H1 (cell line): ENCODE measurements around the gene FBH1. TPM values are rescaled to one million over a fixed set of nuclear protein-coding genes. Genes with fewer than 3 reads are reported as not detected.

Experiments
- CTCF ChIA-PET: fragments of 300-600 bp; sonication (Branson Sonifier 250); formaldehyde crosslinking; loops from one replicate; lab custom pipeline; 2021; ENCODE audit not compliant: partially characterized antibody; lab: Charles Lee
- POLR2A ChIA-PET: fragments of 300-600 bp; sonication (Branson Sonifier 250); formaldehyde crosslinking; loops from one replicate; lab custom pipeline; 2021; ENCODE audit warnings: inconsistent platforms; ENCODE audit not compliant: partially characterized antibody; lab: Charles Lee
- DNase-seq, 2 experiments: peaks; one replicate each; pipeline versions ENCODE4 v3.0.0 to v3.0.0-alpha.2; 2010 to 2022; ENCODE audit warnings: low spot score in 2 of 2, low read depth in 1 of 2, mixed read lengths in 1 of 2
- FAIRE-seq: peaks from 2 replicates; lab custom pipeline; 2011; peaks lifted over from hg19 to GRCh38; lab: Jason Lieb, UNC
- H2AFZ ChIP-seq: 2 replicates; pipeline ENCODE4 v1.8.1; 2012; ENCODE audit warnings: low read length, inconsistent platforms
- H2AK5ac ChIP-seq: 2 replicates; pipeline ENCODE4 v1.6.1; 2013; ENCODE audit warnings: low read depth, low read length
- H2BK120ac ChIP-seq: replicated peaks from 2 replicates; pipeline ENCODE3; 2013; ENCODE audit warnings: low read depth, low read length, inconsistent platforms
- H2BK12ac ChIP-seq: 2 replicates; pipeline ENCODE4 v1.6.1; 2013; ENCODE audit warnings: low read depth, low read length
- H2BK15ac ChIP-seq: 2 replicates; pipeline ENCODE4 v1.6.1; 2013; ENCODE audit warnings: low read length
- H2BK20ac ChIP-seq: 2 replicates; pipeline ENCODE4 v1.6.1; 2013; ENCODE audit warnings: low read length
- H2BK5ac ChIP-seq: 2 replicates; pipeline ENCODE4 v1.6.1; 2013; ENCODE audit warnings: low read depth, low read length
- H3K14ac ChIP-seq: 2 replicates; pipeline ENCODE4 v1.6.1; 2013; ENCODE audit warnings: inconsistent platforms; ENCODE audit not compliant: insufficient read length
- H3K18ac ChIP-seq: 2 replicates; pipeline ENCODE4 v1.6.1; 2013; ENCODE audit warnings: low read length; ENCODE audit errors: extremely low read depth
- H3K23ac ChIP-seq: 2 replicates; pipeline ENCODE4 v1.6.1; 2013; ENCODE audit warnings: inconsistent platforms; ENCODE audit not compliant: insufficient read length
- H3K23me2 ChIP-seq: 2 replicates; pipeline ENCODE4 v1.6.1; 2013; ENCODE audit warnings: low read depth, low read length
- H3K27ac ChIP-seq: 2 replicates; pipeline ENCODE4 v1.6.1; 2011; ENCODE audit warnings: low read depth, low read length, inconsistent platforms
- H3K27me3 ChIP-seq, 4 experiments: replicated peaks in 1 of 4; 1 replicate in 1 of 4; 2 replicates in 3 of 4; pipeline versions ENCODE4 v1.6.1 to v1.8.1; 2011 to 2013; ENCODE audit warnings: low read length in 3 of 4, mild to moderate bottlenecking in 3 of 4, inconsistent platforms in 2 of 4, mixed read lengths in 2 of 4, moderate library complexity in 1 of 4; ENCODE audit not compliant: control insufficient read depth in 3 of 4, insufficient read depth in 3 of 4; ENCODE audit errors: extremely low read depth in 1 of 4
- H3K36me3 ChIP-seq, 4 experiments: 2 replicates each; pipeline versions ENCODE4 v1.6.1 to v1.8.1; 2011 to 2013; ENCODE audit warnings: mild to moderate bottlenecking in 4 of 4, low read length in 3 of 4, moderate library complexity in 2 of 4, control low read depth in 1 of 4, inconsistent platforms in 1 of 4; ENCODE audit not compliant: insufficient read depth in 4 of 4, control insufficient read depth in 2 of 4
- H3K4ac ChIP-seq: replicated peaks from 2 replicates; pipeline ENCODE3; 2013; ENCODE audit warnings: low read length, low read depth, mixed read lengths, inconsistent platforms; ENCODE audit not compliant: insufficient read length
- H3K4me1 ChIP-seq, 4 experiments: replicated peaks in 1 of 4; 1 replicate in 1 of 4; 2 replicates in 3 of 4; pipeline versions ENCODE4 v1.6.1 to v1.8.1; 2011 to 2013; ENCODE audit warnings: low read length in 3 of 4, inconsistent platforms in 2 of 4, mixed read lengths in 1 of 4; ENCODE audit not compliant: insufficient read depth in 4 of 4, control insufficient read depth in 3 of 4
- H3K4me2 ChIP-seq, 2 experiments: 2 replicates each; pipeline versions ENCODE4 v1.6.1 to v1.8.1; 2011 to 2013; ENCODE audit warnings: low read depth in 2 of 2, low read length in 2 of 2, control low read depth in 1 of 2, inconsistent platforms in 1 of 2, mild to moderate bottlenecking in 1 of 2; ENCODE audit not compliant: insufficient read depth in 1 of 2
- H3K4me3 ChIP-seq, 4 experiments: fragments of 200-600, 300-600 bp in 1 of 4; sonication (generic), shearing (Covaris generic), sonication (Bioruptor Twin) in 1 of 4; 2 replicates each; pipeline versions ENCODE4 v1.5.1 to v1.8.1; 2011 to 2016; ENCODE audit warnings: low read length in 4 of 4, low read depth in 3 of 4, control low read depth in 2 of 4, inconsistent platforms in 2 of 4, mild to moderate bottlenecking in 2 of 4, mixed read lengths in 1 of 4, moderate library complexity in 1 of 4; ENCODE audit not compliant: insufficient read depth in 2 of 4; ENCODE audit errors: extremely low read depth in 1 of 4
- H3K56ac ChIP-seq: replicated peaks from 2 replicates; pipeline ENCODE3; 2013; ENCODE audit warnings: low read depth, mild to moderate bottlenecking, mixed read lengths, low read length, inconsistent platforms; ENCODE audit not compliant: insufficient read length
- H3K79me1 ChIP-seq: 2 replicates; pipeline ENCODE4 v1.6.1; 2013; ENCODE audit warnings: low read depth, low read length, control low read depth
- H3K79me2 ChIP-seq, 2 experiments: 2 replicates each; pipeline versions ENCODE4 v1.6.1 to v1.8.1; 2012 to 2013; ENCODE audit warnings: low read length in 2 of 2, mild to moderate bottlenecking in 2 of 2, inconsistent platforms in 1 of 2; ENCODE audit not compliant: insufficient read depth in 2 of 2, control insufficient read depth in 1 of 2
- H3K9ac ChIP-seq, 4 experiments: replicated peaks in 1 of 4; 1 replicate in 1 of 4; 2 replicates in 3 of 4; pipeline versions ENCODE4 v1.6.1 to v1.8.1; 2011 to 2013; ENCODE audit warnings: low read depth in 3 of 4, low read length in 3 of 4, control low read depth in 2 of 4, mild to moderate bottlenecking in 2 of 4, moderate library complexity in 2 of 4, inconsistent platforms in 1 of 4; ENCODE audit errors: extremely low read depth in 1 of 4
- H3K9me3 ChIP-seq, 2 experiments: 2 replicates each; pipeline versions ENCODE4 v1.6.1 to v1.8.1; 2012 to 2013; ENCODE audit warnings: mild to moderate bottlenecking in 2 of 2, moderate library complexity in 2 of 2, control low read depth in 1 of 2, inconsistent platforms in 1 of 2, low read depth in 1 of 2, low read length in 1 of 2, mixed read lengths in 1 of 2; ENCODE audit not compliant: insufficient read depth in 2 of 2
- H4K20me1 ChIP-seq, 2 experiments: replicated peaks in 1 of 2; 2 replicates each; pipeline versions ENCODE3 to v1.8.1; 2011 to 2013; ENCODE audit warnings: inconsistent platforms in 2 of 2, low read length in 2 of 2, mild to moderate bottlenecking in 1 of 2; ENCODE audit not compliant: insufficient read depth in 2 of 2, control insufficient read depth in 1 of 2
- H4K5ac ChIP-seq: 2 replicates; pipeline ENCODE4 v1.6.1; 2013; ENCODE audit warnings: low read length, low read depth, mixed read lengths, inconsistent platforms; ENCODE audit not compliant: insufficient read length
- H4K8ac ChIP-seq: 2 replicates; pipeline ENCODE4 v1.8.0; 2013; ENCODE audit warnings: mild to moderate bottlenecking, moderate library complexity, low read length, inconsistent platforms; ENCODE audit not compliant: insufficient read depth; ENCODE audit errors: extremely low read depth
- H4K91ac ChIP-seq: replicated peaks from 2 replicates; pipeline ENCODE3; 2013; ENCODE audit warnings: low read length, mixed read lengths, inconsistent platforms; ENCODE audit not compliant: insufficient read length
- EGR1 ChIP-seq: IDR thresholded peaks from 2 replicates; pipeline ENCODE4 v1.6.1; 2011; ENCODE audit warnings: low read depth, low read length, borderline replicate concordance
- FOSL1 ChIP-seq: IDR thresholded peaks from 2 replicates; pipeline ENCODE4 v1.6.1; 2011; ENCODE audit warnings: mild to moderate bottlenecking, low read depth, low read length, moderate library complexity; ENCODE audit not compliant: insufficient read depth
- GTF2F1 ChIP-seq: IDR thresholded peaks from 2 replicates; pipeline ENCODE4 v1.6.1; 2012; ENCODE audit warnings: low read depth, low read length, improper control_type of control experiment, borderline replicate concordance
- MAFK ChIP-seq: IDR thresholded peaks from 2 replicates; pipeline ENCODE4 v1.6.1; 2012; ENCODE audit warnings: low read depth, mild to moderate bottlenecking, improper control_type of control experiment, low read length
- NANOG ChIP-seq: IDR thresholded peaks from 2 replicates; pipeline ENCODE4 v1.6.1; 2011; ENCODE audit warnings: low read length, low read depth, mild to moderate bottlenecking, inconsistent platforms; ENCODE audit not compliant: insufficient read depth, poor library complexity, severe bottlenecking
- SIN3A ChIP-seq, 2 experiments: IDR thresholded peaks in 1 of 2; conservative IDR thresholded peaks in 1 of 2; 2 replicates each; pipeline ENCODE4 v1.6.1; 2011 to 2012; ENCODE audit warnings: low read length in 2 of 2, improper control_type of control experiment in 1 of 2, low read depth in 1 of 2, mild to moderate bottlenecking in 1 of 2
- WGBS, 2 experiments: shearing (Covaris generic) in 1 of 2; methylation state at CpG; one replicate each; pipeline versions ENCODE4 v1.1.6 to v1.1.7; 2013 to 2015; ENCODE audit warnings: low lambda C conversion rate in 2 of 2, mixed read lengths in 2 of 2, inconsistent platforms in 1 of 2, low coverage in 1 of 2, missing lambda C conversion rate in 1 of 2; ENCODE audit not compliant: insufficient replicate concordance in 2 of 2, insufficient coverage in 1 of 2, insufficient read length in 1 of 2; ENCODE audit errors: extremely low coverage in 1 of 2, missing lambda C conversion rate in 1 of 2; 5-methylcytosine and 5-hydroxymethylcytosine counted together
- polyA plus RNA-seq, 7 experiments: library from polyadenylated mRNA; depleted of rRNA in 3 of 7; stranded (reverse) in 5 of 7; unstranded in 2 of 7; fragments of >200 nt in 5 of 7; fragments of 200-250 nt in 2 of 7; gene quantifications; 1 replicate in 5 of 7; 2 replicates in 1 of 7; 4 replicates in 1 of 7; pipeline versions ENCODE4 v1.2.1 to v1.2.3, GENCODE V29; 2011 to 2013; ENCODE audit warnings: missing spikeins in 2 of 7, mixed read lengths in 2 of 7
- total RNA-seq: library from RNA; stranded (reverse); fragmentation: NEBNext Ultra II Directional; extraction: Animal tissue kit (Norgen Biotek cat#: 25700); gene quantifications from 2 replicates; pipeline ENCODE4 v1.2.1, GENCODE V29; 2021

The FBH1 gene
- total and polyA plus RNA-seq, 2 of the 8 experiments (the other 6 are each of a cell fraction or from before 2014, with no cell fraction given), result 31.1 to 51.8 TPM

DNA sequence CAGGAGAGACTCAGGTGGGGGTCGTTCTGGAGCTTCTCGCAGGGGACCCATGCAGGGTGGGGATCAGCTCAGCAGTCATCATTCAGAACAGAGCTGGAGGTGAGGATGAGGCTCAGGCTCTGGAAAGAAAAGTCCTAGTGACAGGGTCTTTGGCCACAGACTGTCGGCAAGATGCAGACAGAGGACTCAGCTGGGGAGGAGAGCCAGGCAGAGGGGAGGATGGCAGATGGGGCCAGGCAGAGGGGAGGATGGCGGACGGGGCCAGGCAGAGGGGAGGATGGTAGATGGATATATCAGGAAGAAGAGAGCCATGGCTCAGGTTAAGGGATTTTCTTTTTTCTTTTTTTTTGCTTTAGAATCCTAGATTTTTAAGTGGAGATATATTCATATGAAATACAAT lies 95.0 kb downstream of the FBH1 start:
- TF ChIP-seq SIN3A (conservative IDR thresholded peaks at IDR 0.05 in 1 of 2, IDR thresholded peaks at IDR 0.05 in 1 of 2; ENCODE audit: low read depth in 1 of 2, low read length in 2 of 2) (no peak), NANOG (no peak), FOSL1 (no peak), EGR1 (no peak), GTF2F1 (no peak), MAFK (no peak)
- TF ChIP-seq, all 59 proteins: peak for 0
- Histone ChIP-seq H2BK120ac (no peak overlapping the region), H3K4ac (no peak overlapping the region), H2BK20ac (no peak overlapping the region), H3K27me3 (no peaks in the 10 kb centered on the region; a peak in 2 of 7 replicates), H4K8ac (0 out of 2 replicates have a peak overlapping the region, but pooled peaks have one; percentile 51), H3K9ac (no peak overlapping the region), H4K91ac (no peak overlapping the region), H3K4me1 (no peaks in the 10 kb centered on the region), H3K27ac (no peak overlapping the region), H3K18ac (no peak overlapping the region), H3K4me3 (no peak overlapping the region), H3K14ac (no peak overlapping the region), H3K4me2 (no peak overlapping the region), H3K79me1 (no peaks in the 10 kb centered on the region), H2AK5ac (no peak overlapping the region), H2BK15ac (no peak overlapping the region), H3K23ac (no peak overlapping the region), H3K56ac (no peak overlapping the region), H2BK5ac (no peak overlapping the region), H3K9me3 (no peaks in the 10 kb centered on the region), H4K5ac (no peak overlapping the region), H2BK12ac (no peak overlapping the region), H2AFZ (no peak overlapping the region), H3K79me2 (no peaks in the 10 kb centered on the region), H3K36me3 (no peaks in the 10 kb centered on the region), H3K23me2 (no peaks in the 10 kb centered on the region), H4K20me1 (no peaks in the 10 kb centered on the region)
- ChIA-PET CTCF (interaction anchor here (1.4 kb wide), 1 partner anchor 29 kb away, joined by 3 read pairs; no protein-coding TSS in a partner anchor), POLR2A (no interaction called here)
- no peak for DNase-seq
- 95% methylated on average over 5 of the region's 5 CpGs; no CpG with 5 or more reads in 1 of the 2 experiments for WGBS, 2 experiments
- FAIRE-seq, result no peak
